Stomach (tissue), 4 donors: Measurements from ENCODE around the gene FUT9.

Source experiments
- CTCF ChIP-seq, 7 experiments: fragments of 450-650 bp in 4 of 7; fragments of 200-600 bp in 3 of 7; sonication (generic) in 3 of 7; IDR thresholded peaks; one replicate each; pipeline ENCODE4 v1.5.1; 2016 to 2019; ENCODE audit warnings: antibody characterized with exemption in 7 of 7, control low read depth in 2 of 7, mild to moderate bottlenecking in 1 of 7
- POLR2A ChIP-seq, 4 donors: fragments of 450-650 bp; IDR thresholded peaks; one replicate each; pipeline ENCODE4 v1.6.1; 2016; ENCODE audit warnings: antibody characterized with exemption in 4 of 4, control low read depth in 2 of 4, mild to moderate bottlenecking in 1 of 4, moderate library complexity in 1 of 4

GRCh38 chr6:96152114-96152708 lies 136.4 kb downstream of the FUT9 start:
- TF ChIP-seq CTCF (IDR thresholded peaks at IDR 0.05), result no peak
- TF ChIP-seq POLR2A (IDR thresholded peaks at IDR 0.05), result no peak
